Measurements from ENCODE around the gene MGAT1. TPM values are rescaled to one million over a fixed set of nuclear protein-coding genes. Genes with fewer than 3 reads are reported as not detected.

The MGAT1 gene
- total and polyA plus RNA-seq, 2 experiments from 2014 or later = 23.7 to 81.4 TPM

DNA sequence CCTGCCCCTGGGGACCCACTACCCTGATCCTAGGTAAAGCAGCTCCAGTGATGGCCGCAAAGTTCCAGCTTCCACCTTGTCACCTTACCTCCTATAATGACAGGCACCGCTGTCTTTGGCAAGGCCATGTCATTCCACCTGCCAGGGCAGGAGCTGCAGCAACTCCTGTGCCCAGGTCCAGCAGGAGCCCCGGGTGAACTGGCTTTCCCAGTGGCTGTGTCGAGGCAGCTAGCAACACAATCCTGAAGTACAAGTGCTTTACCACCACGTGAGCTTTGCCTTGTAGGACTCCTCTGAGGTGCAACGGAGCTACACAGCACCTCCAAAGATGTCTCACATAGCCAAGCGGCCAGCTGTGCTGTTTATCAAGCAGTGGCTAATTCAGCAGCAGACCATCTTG is 20.7 kb upstream of the MGAT1 start:
- DNase-seq (ENCODE audit: low spot score) (no peak), ATAC-seq (no peak)
- no peaks in the 10 kb centered on the region for H4K20me1 ChIP-seq (replicated peaks; ENCODE audit: insufficient read depth)

More for the DNA sequence above, 20.7 kb upstream of the MGAT1 start:
- H3K4me1 ChIP-seq (ENCODE audit: insufficient read depth) = no peaks in the 10 kb centered on the region
- no peak overlapping the region for H3K4me3 Mint-ChIP-seq
- no peaks in the 10 kb centered on the region for H3K79me2 ChIP-seq (replicated peaks; ENCODE audit: insufficient read depth)
- peaks cover 8% of the 10 kb centered on the region; the same call in 1 of the 2 replicates for H3K27me3 ChIP-seq (ENCODE audit: insufficient read depth)
- H3K27me3 Mint-ChIP-seq (ENCODE audit: insufficient read depth, low read depth, poor library complexity) = peaks cover 9% of the 10 kb centered on the region
- H3K27ac ChIP-seq (ENCODE audit: low read depth) = no peak overlapping the region
- no peak overlapping the region for H3K4me3 ChIP-seq
- TF ChIP-seq JUNB (IDR thresholded peaks at IDR 0.05; ENCODE audit: unreplicated experiment) (no peak), CREB1 (CRISPR knock-in tag; IDR thresholded peaks at IDR 0.05; ENCODE audit: low read depth) (no peak), EZH2phosphoT487 (IDR thresholded peaks at IDR 0.05; ENCODE audit: unreplicated experiment) (no peak), EZH2 (IDR thresholded peaks at IDR 0.05; ENCODE audit: low read depth, unreplicated experiment) (no peak), ZNF331 (CRISPR knock-in tag; IDR thresholded peaks at IDR 0.05; ENCODE audit: low read depth) (no peak), NANOG (IDR thresholded peaks at IDR 0.05; ENCODE audit: borderline replicate concordance) (no peak)
- TF ChIP-seq, protein P1, sequence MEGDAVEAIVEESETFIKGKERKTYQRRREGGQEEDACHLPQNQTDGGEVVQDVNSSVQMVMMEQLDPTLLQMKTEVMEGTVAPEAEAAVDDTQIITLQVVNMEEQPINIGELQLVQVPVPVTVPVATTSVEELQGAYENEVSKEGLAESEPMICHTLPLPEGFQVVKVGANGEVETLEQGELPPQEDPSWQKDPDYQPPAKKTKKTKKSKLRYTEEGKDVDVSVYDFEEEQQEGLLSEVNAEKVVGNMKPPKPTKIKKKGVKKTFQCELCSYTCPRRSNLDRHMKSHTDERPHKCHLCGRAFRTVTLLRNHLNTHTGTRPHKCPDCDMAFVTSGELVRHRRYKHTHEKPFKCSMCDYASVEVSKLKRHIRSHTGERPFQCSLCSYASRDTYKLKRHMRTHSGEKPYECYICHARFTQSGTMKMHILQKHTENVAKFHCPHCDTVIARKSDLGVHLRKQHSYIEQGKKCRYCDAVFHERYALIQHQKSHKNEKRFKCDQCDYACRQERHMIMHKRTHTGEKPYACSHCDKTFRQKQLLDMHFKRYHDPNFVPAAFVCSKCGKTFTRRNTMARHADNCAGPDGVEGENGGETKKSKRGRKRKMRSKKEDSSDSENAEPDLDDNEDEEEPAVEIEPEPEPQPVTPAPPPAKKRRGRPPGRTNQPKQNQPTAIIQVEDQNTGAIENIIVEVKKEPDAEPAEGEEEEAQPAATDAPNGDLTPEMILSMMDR (conservative IDR thresholded peaks at IDR 0.05; ENCODE audit: low read depth in 2 of 2) = no peak
- TF ChIP-seq, protein P2, sequence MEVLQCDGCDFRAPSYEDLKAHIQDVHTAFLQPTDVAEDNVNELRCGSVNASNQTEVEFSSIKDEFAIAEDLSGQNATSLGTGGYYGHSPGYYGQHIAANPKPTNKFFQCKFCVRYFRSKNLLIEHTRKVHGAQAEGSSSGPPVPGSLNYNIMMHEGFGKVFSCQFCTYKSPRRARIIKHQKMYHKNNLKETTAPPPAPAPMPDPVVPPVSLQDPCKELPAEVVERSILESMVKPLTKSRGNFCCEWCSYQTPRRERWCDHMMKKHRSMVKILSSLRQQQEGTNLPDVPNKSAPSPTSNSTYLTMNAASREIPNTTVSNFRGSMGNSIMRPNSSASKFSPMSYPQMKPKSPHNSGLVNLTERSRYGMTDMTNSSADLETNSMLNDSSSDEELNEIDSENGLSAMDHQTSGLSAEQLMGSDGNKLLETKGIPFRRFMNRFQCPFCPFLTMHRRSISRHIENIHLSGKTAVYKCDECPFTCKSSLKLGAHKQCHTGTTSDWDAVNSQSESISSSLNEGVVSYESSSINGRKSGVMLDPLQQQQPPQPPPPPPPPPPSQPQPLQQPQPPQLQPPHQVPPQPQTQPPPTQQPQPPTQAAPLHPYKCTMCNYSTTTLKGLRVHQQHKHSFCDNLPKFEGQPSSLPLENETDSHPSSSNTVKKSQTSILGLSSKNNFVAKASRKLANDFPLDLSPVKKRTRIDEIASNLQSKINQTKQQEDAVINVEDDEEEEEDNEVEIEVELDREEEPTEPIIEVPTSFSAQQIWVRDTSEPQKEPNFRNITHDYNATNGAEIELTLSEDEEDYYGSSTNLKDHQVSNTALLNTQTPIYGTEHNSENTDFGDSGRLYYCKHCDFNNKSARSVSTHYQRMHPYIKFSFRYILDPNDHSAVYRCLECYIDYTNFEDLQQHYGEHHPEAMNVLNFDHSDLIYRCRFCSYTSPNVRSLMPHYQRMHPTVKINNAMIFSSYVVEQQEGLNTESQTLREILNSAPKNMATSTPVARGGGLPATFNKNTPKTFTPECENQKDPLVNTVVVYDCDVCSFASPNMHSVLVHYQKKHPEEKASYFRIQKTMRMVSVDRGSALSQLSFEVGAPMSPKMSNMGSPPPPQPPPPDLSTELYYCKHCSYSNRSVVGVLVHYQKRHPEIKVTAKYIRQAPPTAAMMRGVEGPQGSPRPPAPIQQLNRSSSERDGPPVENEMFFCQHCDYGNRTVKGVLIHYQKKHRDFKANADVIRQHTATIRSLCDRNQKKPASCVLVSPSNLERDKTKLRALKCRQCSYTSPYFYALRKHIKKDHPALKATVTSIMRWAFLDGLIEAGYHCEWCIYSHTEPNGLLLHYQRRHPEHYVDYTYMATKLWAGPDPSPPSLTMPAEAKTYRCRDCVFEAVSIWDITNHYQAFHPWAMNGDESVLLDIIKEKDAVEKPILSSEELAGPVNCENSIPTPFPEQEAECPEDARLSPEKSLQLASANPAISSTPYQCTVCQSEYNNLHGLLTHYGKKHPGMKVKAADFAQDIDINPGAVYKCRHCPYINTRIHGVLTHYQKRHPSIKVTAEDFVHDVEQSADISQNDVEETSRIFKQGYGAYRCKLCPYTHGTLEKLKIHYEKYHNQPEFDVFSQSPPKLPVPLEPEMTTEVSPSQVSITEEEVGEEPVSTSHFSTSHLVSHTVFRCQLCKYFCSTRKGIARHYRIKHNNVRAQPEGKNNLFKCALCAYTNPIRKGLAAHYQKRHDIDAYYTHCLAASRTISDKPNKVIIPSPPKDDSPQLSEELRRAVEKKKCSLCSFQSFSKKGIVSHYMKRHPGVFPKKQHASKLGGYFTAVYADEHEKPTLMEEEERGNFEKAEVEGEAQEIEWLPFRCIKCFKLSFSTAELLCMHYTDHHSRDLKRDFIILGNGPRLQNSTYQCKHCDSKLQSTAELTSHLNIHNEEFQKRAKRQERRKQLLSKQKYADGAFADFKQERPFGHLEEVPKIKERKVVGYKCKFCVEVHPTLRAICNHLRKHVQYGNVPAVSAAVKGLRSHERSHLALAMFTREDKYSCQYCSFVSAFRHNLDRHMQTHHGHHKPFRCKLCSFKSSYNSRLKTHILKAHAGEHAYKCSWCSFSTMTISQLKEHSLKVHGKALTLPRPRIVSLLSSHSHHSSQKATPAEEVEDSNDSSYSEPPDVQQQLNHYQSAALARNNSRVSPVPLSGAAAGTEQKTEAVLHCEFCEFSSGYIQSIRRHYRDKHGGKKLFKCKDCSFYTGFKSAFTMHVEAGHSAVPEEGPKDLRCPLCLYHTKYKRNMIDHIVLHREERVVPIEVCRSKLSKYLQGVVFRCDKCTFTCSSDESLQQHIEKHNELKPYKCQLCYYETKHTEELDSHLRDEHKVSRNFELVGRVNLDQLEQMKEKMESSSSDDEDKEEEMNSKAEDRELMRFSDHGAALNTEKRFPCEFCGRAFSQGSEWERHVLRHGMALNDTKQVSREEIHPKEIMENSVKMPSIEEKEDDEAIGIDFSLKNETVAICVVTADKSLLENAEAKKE (CRISPR knock-in tag; IDR thresholded peaks at IDR 0.05) = no peak
- TF ChIP-seq, protein P3, sequence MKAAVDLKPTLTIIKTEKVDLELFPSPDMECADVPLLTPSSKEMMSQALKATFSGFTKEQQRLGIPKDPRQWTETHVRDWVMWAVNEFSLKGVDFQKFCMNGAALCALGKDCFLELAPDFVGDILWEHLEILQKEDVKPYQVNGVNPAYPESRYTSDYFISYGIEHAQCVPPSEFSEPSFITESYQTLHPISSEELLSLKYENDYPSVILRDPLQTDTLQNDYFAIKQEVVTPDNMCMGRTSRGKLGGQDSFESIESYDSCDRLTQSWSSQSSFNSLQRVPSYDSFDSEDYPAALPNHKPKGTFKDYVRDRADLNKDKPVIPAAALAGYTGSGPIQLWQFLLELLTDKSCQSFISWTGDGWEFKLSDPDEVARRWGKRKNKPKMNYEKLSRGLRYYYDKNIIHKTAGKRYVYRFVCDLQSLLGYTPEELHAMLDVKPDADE (IDR thresholded peaks at IDR 0.05) = no peak
- TF ChIP-seq, protein P4, sequence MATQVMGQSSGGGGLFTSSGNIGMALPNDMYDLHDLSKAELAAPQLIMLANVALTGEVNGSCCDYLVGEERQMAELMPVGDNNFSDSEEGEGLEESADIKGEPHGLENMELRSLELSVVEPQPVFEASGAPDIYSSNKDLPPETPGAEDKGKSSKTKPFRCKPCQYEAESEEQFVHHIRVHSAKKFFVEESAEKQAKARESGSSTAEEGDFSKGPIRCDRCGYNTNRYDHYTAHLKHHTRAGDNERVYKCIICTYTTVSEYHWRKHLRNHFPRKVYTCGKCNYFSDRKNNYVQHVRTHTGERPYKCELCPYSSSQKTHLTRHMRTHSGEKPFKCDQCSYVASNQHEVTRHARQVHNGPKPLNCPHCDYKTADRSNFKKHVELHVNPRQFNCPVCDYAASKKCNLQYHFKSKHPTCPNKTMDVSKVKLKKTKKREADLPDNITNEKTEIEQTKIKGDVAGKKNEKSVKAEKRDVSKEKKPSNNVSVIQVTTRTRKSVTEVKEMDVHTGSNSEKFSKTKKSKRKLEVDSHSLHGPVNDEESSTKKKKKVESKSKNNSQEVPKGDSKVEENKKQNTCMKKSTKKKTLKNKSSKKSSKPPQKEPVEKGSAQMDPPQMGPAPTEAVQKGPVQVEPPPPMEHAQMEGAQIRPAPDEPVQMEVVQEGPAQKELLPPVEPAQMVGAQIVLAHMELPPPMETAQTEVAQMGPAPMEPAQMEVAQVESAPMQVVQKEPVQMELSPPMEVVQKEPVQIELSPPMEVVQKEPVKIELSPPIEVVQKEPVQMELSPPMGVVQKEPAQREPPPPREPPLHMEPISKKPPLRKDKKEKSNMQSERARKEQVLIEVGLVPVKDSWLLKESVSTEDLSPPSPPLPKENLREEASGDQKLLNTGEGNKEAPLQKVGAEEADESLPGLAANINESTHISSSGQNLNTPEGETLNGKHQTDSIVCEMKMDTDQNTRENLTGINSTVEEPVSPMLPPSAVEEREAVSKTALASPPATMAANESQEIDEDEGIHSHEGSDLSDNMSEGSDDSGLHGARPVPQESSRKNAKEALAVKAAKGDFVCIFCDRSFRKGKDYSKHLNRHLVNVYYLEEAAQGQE (IDR thresholded peaks at IDR 0.05; ENCODE audit: unreplicated experiment) = no peak
- H3K4me1 Mint-ChIP-seq = peaks cover 11% of the 10 kb centered on the region; the same call in 2 of the 3 replicates
- H3K27ac Mint-ChIP-seq = no peak overlapping the region
- H3K4me2 ChIP-seq = no peak overlapping the region
- peaks cover 7% of the 10 kb centered on the region; the same call in 2 of the 3 replicates for H3K36me3 Mint-ChIP-seq (ENCODE audit: low read depth)
- H3F3A ChIP-seq (replicated peaks; ENCODE audit: low read depth) = peaks cover 3% of the 10 kb centered on the region; the same call in 1 of the 2 replicates
- 0 out of 2 replicates have a peak, but pooled peaks cover 2% of the 10 kb centered on the region for H3K36me3 ChIP-seq (ENCODE audit: insufficient read depth)
- H3K9me2 ChIP-seq (ENCODE audit: insufficient read depth) = no peaks in the 10 kb centered on the region
- H3K9me3 Mint-ChIP-seq = peaks cover 9% of the 10 kb centered on the region
- no peak overlapping the region for H2AFZ ChIP-seq
